ENCODE data around the gene CALN1. TPM values are rescaled to one million over a fixed set of nuclear protein-coding genes. Genes with fewer than 3 reads are reported as not detected.

The CALN1 gene
- total RNA-seq, 4 donors from 2014 or later, result under 0.01 to 1.2 (median 0.22) TPM; not detected in 1

GRCh38 chr7:71972534-71972933 is 439.6 kb downstream of the CALN1 start:
- no peaks in the 10 kb centered on the region for H3K9me3 ChIP-seq
- WGBS, 2 donors, result 54 to 61% methylated on average over 7 of the region's 7 CpGs
- no peaks in the 10 kb centered on the region for H3K4me1 ChIP-seq
- no peak overlapping the region for H3K27ac ChIP-seq
- no peak for DNase-seq (ENCODE audit: low spot score in 2 of 2)
- TF ChIP-seq EP300 (IDR thresholded peaks at IDR 0.05) (no peak), CTCF (IDR thresholded peaks at IDR 0.05) (no peak), POLR2A (IDR thresholded peaks at IDR 0.05) (no peak)
- no peaks in the 10 kb centered on the region for H3K27me3 ChIP-seq
- no peaks in the 10 kb centered on the region for H3K36me3 ChIP-seq
- H3K4me3 ChIP-seq, result no peak overlapping the region

DNA sequence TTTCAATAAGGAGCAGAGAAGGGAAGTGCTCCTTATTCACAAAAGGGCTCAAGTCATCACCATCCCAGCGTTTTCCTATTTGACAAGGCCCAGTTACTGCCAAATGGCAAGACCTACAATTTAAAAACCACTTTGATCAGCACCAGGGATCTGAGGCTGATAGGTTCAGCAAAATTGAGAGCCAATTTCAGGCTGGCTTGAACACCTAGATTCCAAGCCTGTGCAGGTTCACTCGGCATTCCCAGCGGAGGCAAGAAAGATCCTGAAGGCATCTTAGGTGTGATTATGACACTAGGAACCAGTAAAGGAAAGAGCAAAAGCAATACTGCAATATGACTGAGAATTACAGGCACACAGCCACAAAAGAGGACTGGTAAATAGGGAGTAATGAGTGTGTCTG is 441.4 kb downstream of the CALN1 start:
- no peaks in the 10 kb centered on the region for H3K9me3 ChIP-seq
- WGBS, 2 donors, result 56% methylated on average over 3 of the region's 3 CpGs
- TF ChIP-seq CTCF (IDR thresholded peaks at IDR 0.05), result no peak
- no peak for TF ChIP-seq EP300 (IDR thresholded peaks at IDR 0.05)
- no peak for TF ChIP-seq POLR2A (IDR thresholded peaks at IDR 0.05)
- no peak overlapping the region for H3K4me3 ChIP-seq
- H3K27me3 ChIP-seq, result no peaks in the 10 kb centered on the region
- DNase-seq (ENCODE audit: low spot score in 2 of 2), result no peak
- no peak overlapping the region for H3K27ac ChIP-seq
- H3K36me3 ChIP-seq, result no peaks in the 10 kb centered on the region
- no peaks in the 10 kb centered on the region for H3K4me1 ChIP-seq

GRCh38 chr7:71962636-71963035 is 449.5 kb downstream of the CALN1 start:
- Histone ChIP-seq H3K27me3 (no peaks in the 10 kb centered on the region), H3K4me3 (no peak overlapping the region), H3K27ac (no peak overlapping the region), H3K36me3 (no peaks in the 10 kb centered on the region), H3K9me3 (no peaks in the 10 kb centered on the region), H3K4me1 (no peaks in the 10 kb centered on the region)
- TF ChIP-seq EP300 (IDR thresholded peaks at IDR 0.05), result no peak
- 83 to 92% methylated on average over 3 of the region's 3 CpGs for WGBS, 2 donors
- no peak for DNase-seq (ENCODE audit: low spot score in 2 of 2)

GRCh38 chr7:71961283-71961682 is 450.9 kb downstream of the CALN1 start:
- Histone ChIP-seq H3K27me3 (no peaks in the 10 kb centered on the region), H3K4me3 (no peak overlapping the region), H3K36me3 (no peaks in the 10 kb centered on the region), H3K27ac (no peak overlapping the region), H3K9me3 (no peaks in the 10 kb centered on the region), H3K4me1 (no peaks in the 10 kb centered on the region)
- TF ChIP-seq EP300 (IDR thresholded peaks at IDR 0.05) (no peak), POLR2A (IDR thresholded peaks at IDR 0.05) (no peak), CTCF (IDR thresholded peaks at IDR 0.05) (no peak)
- DNase-seq (ENCODE audit: low spot score in 2 of 2), result no peak
- WGBS, 2 donors, result 59 to 64% methylated on average over 4 of the region's 4 CpGs

GRCh38 chr7:71942115-71942514 is 470.0 kb downstream of the CALN1 start:
- Histone ChIP-seq H3K4me1 (no peaks in the 10 kb centered on the region), H3K27me3 (no peaks in the 10 kb centered on the region), H3K9me3 (peaks cover 0 to 2% (median 0%) of the 10 kb centered on the region in 4 donors), H3K4me3 (no peak overlapping the region), H3K27ac (no peak overlapping the region), H3K36me3 (no peaks in the 10 kb centered on the region)
- TF ChIP-seq POLR2A (IDR thresholded peaks at IDR 0.05), result no peak
- DNase-seq (ENCODE audit: low spot score in 2 of 2), result no peak
- WGBS, 2 donors, result 92 to 93% methylated on average over 13 to 17 of the region's 17 CpGs

- H3K4me3 ChIP-seq, result no peak overlapping the region
Measured at GRCh38 chr7:71937840-71938371, 474.2 kb downstream of the CALN1 start.

More at GRCh38 chr7:71937840-71938371, 474.2 kb downstream of the CALN1 start:
- 66 to 75% methylated on average over 4 of the region's 4 CpGs for WGBS, 2 donors
- TF ChIP-seq EP300 (IDR thresholded peaks at IDR 0.05) (no peak), POLR2A (IDR thresholded peaks at IDR 0.05) (no peak), CTCF (IDR thresholded peaks at IDR 0.05) (no peak)
- DNase-seq (ENCODE audit: low spot score in 2 of 2), result no peak
- peaks cover 0 to 23% (median 0%) of the 10 kb centered on the region in 4 donors for H3K9me3 ChIP-seq
- no peaks in the 10 kb centered on the region for H3K4me1 ChIP-seq
- H3K36me3 ChIP-seq, result no peaks in the 10 kb centered on the region
- H3K27me3 ChIP-seq, result no peaks in the 10 kb centered on the region
- H3K27ac ChIP-seq, result no peak overlapping the region
